Activated CD4-positive, alpha-beta T cell treated with anti-CD3 and anti-CD28 coated beads, Interleukin-2, amount 10 ng/mL, durations not matched to agents 7 days and 5 days (primary cell): ENCODE results near the gene CNOT6. TPM values are rescaled to one million over a fixed set of nuclear protein-coding genes. Genes with fewer than 3 reads are reported as not detected.
"Not testable (repeated sequence)": the region's sequence is repeated elsewhere in the genome, so short reads cannot be mapped to it uniquely, and the experiment has no call there.

Experiments used
- CTCF ChIA-PET: fragments of 350-600 bp; sonication (Branson Sonifier 250); formaldehyde crosslinking; loops from one replicate; lab custom pipeline; 2021; ENCODE audit warnings: antibody characterized with exemption; lab: Charles Lee
- POLR2A ChIA-PET: fragments of 350-600 bp; sonication (Branson Sonifier 250); formaldehyde crosslinking; loops from one replicate; lab custom pipeline; 2021; ENCODE audit warnings: antibody characterized with exemption; lab: Charles Lee
- DNase-seq: peaks from one replicate; pipeline ENCODE4 v3.0.0-alpha.2; 2020
- H3K27ac Mint-ChIP-seq: one replicate; pipeline ENCODE4 v1.8.0; 2021; ENCODE audit warnings: mild to moderate bottlenecking, moderate library complexity, mixed read lengths
- H3K27me3 Mint-ChIP-seq: one replicate; pipeline ENCODE4 v1.8.0; 2021; ENCODE audit warnings: mixed read lengths
- H3K36me3 Mint-ChIP-seq: one replicate; pipeline ENCODE4 v1.8.0; 2021; ENCODE audit warnings: low read depth, mixed read lengths
- H3K4me1 Mint-ChIP-seq: one replicate; pipeline ENCODE4 v1.8.0; 2021; ENCODE audit warnings: mixed read lengths
- H3K4me3 Mint-ChIP-seq: one replicate; pipeline ENCODE4 v1.8.0; 2021; ENCODE audit warnings: mild to moderate bottlenecking, moderate library complexity, mixed read lengths
- H3K9me3 Mint-ChIP-seq: one replicate; pipeline ENCODE4 v1.8.0; 2021; ENCODE audit warnings: mixed read lengths
- total RNA-seq, 2 experiments: library from RNA; stranded (reverse); gene quantifications; one replicate each; pipeline ENCODE4 v1.2.3, GENCODE V29; 2021

Gene CNOT6
- total RNA-seq, 2 experiments from 2014 or later, result 38.3 to 44.8 TPM

DNA sequence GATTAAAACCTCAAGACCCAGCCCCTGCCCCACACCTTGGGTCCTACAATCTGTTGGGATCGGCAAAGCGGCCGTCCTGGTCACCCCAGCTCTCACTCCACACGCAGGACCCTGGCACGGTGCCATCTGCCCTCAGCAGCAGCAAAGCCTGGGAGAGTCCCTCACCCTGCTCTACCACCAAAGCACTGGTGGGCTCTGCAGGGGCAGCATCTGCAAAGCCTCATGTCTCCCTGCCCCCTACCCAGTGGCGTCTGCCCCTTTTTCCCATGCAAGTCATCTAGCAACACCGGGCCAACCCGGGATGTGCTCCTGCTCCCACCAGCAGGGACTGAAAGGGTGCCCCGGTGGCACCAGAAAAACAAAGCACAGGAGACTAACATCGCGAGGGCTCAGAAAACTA is 19.6 kb upstream of the CNOT6 start:
- CTCF ChIA-PET, result interaction anchor here (1.7 kb wide), 1 partner anchor 118 kb away, joined by 5 read pairs; no protein-coding TSS in a partner anchor
- POLR2A ChIA-PET, result no interaction called here

GRCh38 chr5:180475969-180476524 is 18.1 kb upstream of the CNOT6 start:
- H3K36me3 Mint-ChIP-seq, CTCF ChIA-PET, H3K4me1 Mint-ChIP-seq, H3K27ac Mint-ChIP-seq, H3K9me3 Mint-ChIP-seq, H3K4me3 Mint-ChIP-seq, POLR2A ChIA-PET, H3K27me3 Mint-ChIP-seq, DNase-seq: not testable (repeated sequence)

More for the DNA sequence above, 19.6 kb upstream of the CNOT6 start:
- H3K9me3 Mint-ChIP-seq, result no peaks in the 10 kb centered on the region
- DNase-seq, result no peak
- H3K4me3 Mint-ChIP-seq, result no peak overlapping the region
- peaks cover 4% of the 10 kb centered on the region for H3K4me1 Mint-ChIP-seq
- no peak overlapping the region for H3K27ac Mint-ChIP-seq
- H3K27me3 Mint-ChIP-seq, result peaks cover 4% of the 10 kb centered on the region
- no peaks in the 10 kb centered on the region for H3K36me3 Mint-ChIP-seq

DNA sequence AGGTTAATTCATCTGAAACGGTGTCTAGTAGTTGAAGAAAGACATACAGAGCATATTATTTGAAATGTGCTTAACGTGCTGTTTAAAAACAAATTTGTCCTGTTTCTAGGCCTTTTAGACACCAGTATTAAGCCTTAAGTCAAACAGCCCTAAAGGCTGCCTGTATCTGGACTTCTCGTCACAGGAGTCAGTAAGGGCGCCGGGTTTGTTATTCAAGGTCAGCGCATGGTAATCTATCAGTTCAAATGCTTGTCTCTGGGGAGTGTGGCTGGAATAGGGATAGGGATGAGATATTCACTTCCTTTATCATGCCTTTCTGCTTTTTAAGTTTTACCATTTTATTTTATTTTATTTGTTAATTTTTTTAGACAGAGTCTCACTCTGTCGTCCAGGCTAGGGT is 9.4 kb upstream of the CNOT6 start:
- POLR2A ChIA-PET, result no interaction called here
- no peak for DNase-seq
- Mint-ChIP-seq H3K4me3 (no peak overlapping the region), H3K27me3 (no peaks in the 10 kb centered on the region), H3K9me3 (no peaks in the 10 kb centered on the region), H3K4me1 (no peaks in the 10 kb centered on the region), H3K27ac (no peak overlapping the region), H3K36me3 (no peaks in the 10 kb centered on the region)
- CTCF ChIA-PET, result no interaction called here

- H3K4me3 Mint-ChIP-seq, result no peak overlapping the region
- H3K4me1 Mint-ChIP-seq, result no peaks in the 10 kb centered on the region
- no peaks in the 10 kb centered on the region for H3K27me3 Mint-ChIP-seq
- H3K9me3 Mint-ChIP-seq, result no peaks in the 10 kb centered on the region
- no peaks in the 10 kb centered on the region for H3K36me3 Mint-ChIP-seq
- H3K27ac Mint-ChIP-seq, result no peak overlapping the region
- CTCF ChIA-PET, result no interaction called here
- DNase-seq, result no peak
- POLR2A ChIA-PET, result no interaction called here
Observed at GRCh38 chr5:180486636-180487149, 7.5 kb upstream of the CNOT6 start.

- Mint-ChIP-seq H3K9me3 (no peaks in the 10 kb centered on the region), H3K27ac (no peak overlapping the region), H3K4me3 (no peak overlapping the region), H3K27me3 (no peaks in the 10 kb centered on the region), H3K4me1 (peaks cover 3% of the 10 kb centered on the region), H3K36me3 (no peaks in the 10 kb centered on the region)
- DNase-seq, result no peak
- POLR2A ChIA-PET, result no interaction called here
- CTCF ChIA-PET, result interaction anchor here (0.6 kb wide), 1 partner anchor 26 kb away, joined by 3 read pairs; no protein-coding TSS in a partner anchor
Observed at GRCh38 chr5:180487556-180487955, 6.6 kb upstream of the CNOT6 start.

DNA sequence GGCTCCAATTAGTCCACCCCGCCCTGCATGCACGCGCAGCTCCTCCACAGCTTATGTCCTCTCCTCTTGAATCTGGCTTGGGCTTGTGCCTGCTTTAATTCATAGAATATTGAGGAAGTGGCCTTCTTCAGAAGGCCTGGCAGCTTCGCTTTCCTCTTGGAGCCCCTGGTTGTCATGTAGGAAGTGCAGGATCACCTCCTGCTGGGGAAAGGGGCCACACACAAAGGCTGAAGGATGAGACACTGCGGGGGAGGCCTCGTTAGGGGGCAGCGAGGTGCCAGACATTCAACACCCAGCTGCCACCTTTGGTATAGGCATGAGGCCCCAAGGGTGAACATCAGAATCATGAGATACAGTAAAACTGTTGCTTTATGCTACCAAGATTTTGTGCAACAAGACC is 2.7 kb upstream of the CNOT6 start:
- Mint-ChIP-seq H3K27me3 (no peaks in the 10 kb centered on the region), H3K27ac (no peak overlapping the region), H3K36me3 (peaks cover 11% of the 10 kb centered on the region), H3K4me1 (peaks cover 28% of the 10 kb centered on the region), H3K9me3 (peaks cover 4% of the 10 kb centered on the region), H3K4me3 (no peak overlapping the region)
- no peak for DNase-seq
- CTCF ChIA-PET, result interaction anchor here (1.3 to 1.6 kb wide), 2 partner anchors 14 to 21 kb away, joined by 3 to 5 read pairs; no protein-coding TSS in a partner anchor
- POLR2A ChIA-PET, result no interaction called here

GRCh38 chr5:180492226-180492903 is 1.8 kb upstream of the CNOT6 start:
- Mint-ChIP-seq H3K27ac (peak overlapping the region; percentile 77), H3K36me3 (peaks cover 11% of the 10 kb centered on the region), H3K4me1 (peaks cover 28% of the 10 kb centered on the region), H3K4me3 (no peak overlapping the region), H3K27me3 (no peaks in the 10 kb centered on the region), H3K9me3 (peaks cover 4% of the 10 kb centered on the region)
- ChIA-PET CTCF (interaction anchor here (1.3 to 1.6 kb wide), 2 partner anchors 13 to 22 kb away, joined by 3 to 5 read pairs; no protein-coding TSS in a partner anchor), POLR2A (no interaction called here)
- no peak for DNase-seq

- Mint-ChIP-seq H3K27me3 (no peaks in the 10 kb centered on the region), H3K4me3 (peak overlapping the region; percentile 87), H3K4me1 (peaks cover 40% of the 10 kb centered on the region), H3K9me3 (peaks cover 4% of the 10 kb centered on the region), H3K27ac (peak overlapping the region; percentile 95), H3K36me3 (peaks cover 12% of the 10 kb centered on the region)
- CTCF ChIA-PET, result no interaction called here
- POLR2A ChIA-PET, result no interaction called here
- peak; percentile 44 for DNase-seq
Observed at GRCh38 chr5:180494510-180495181, 467 bp downstream of the CNOT6 start.

DNA sequence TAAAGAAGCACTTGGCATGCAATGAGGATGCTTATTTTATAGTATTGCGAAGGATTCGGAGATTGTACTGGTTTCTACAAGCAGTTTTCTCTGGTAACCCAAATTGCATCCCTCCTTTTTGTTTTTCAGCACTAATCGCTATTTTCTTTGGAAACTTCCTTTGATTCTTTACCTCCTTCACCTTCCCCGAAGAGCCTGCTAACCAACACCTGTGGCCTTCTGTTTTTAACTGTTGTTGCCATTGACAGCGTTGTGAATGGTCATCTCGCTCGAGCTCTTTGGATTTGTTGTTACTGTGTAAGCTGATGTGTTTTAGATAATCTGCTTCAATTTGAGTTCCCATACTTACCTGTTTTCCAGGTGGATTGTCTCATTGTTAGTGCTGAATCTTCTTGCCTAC is 1.1 kb downstream of the CNOT6 start:
- peak overlapping the region; percentile 79 for H3K4me3 Mint-ChIP-seq
- H3K4me1 Mint-ChIP-seq, result peaks cover 44% of the 10 kb centered on the region
- POLR2A ChIA-PET, result no interaction called here

GRCh38 chr5:180495991-180496741 is 2.0 kb downstream of the CNOT6 start:
- H3K9me3 Mint-ChIP-seq, result peaks cover 4% of the 10 kb centered on the region
- ChIA-PET POLR2A (no interaction called here), CTCF (no interaction called here)
- H3K36me3 Mint-ChIP-seq, result peaks cover 13% of the 10 kb centered on the region
- no peaks in the 10 kb centered on the region for H3K27me3 Mint-ChIP-seq
- no peak for DNase-seq
- peak overlapping the region; percentile 53 for H3K4me3 Mint-ChIP-seq
- peaks cover 44% of the 10 kb centered on the region for H3K4me1 Mint-ChIP-seq
- no peak overlapping the region for H3K27ac Mint-ChIP-seq

More for the DNA sequence above, 1.1 kb downstream of the CNOT6 start:
- H3K9me3 Mint-ChIP-seq, result peaks cover 4% of the 10 kb centered on the region
- DNase-seq, result no peak
- CTCF ChIA-PET, result no interaction called here
- no peaks in the 10 kb centered on the region for H3K27me3 Mint-ChIP-seq
- peak overlapping the region; percentile 74 for H3K27ac Mint-ChIP-seq
- peaks cover 13% of the 10 kb centered on the region for H3K36me3 Mint-ChIP-seq

- H3K27me3 Mint-ChIP-seq, H3K4me3 Mint-ChIP-seq, H3K9me3 Mint-ChIP-seq, CTCF ChIA-PET, POLR2A ChIA-PET, DNase-seq, H3K27ac Mint-ChIP-seq: not testable (repeated sequence)
- peaks cover 44% of the 10 kb centered on the region for H3K4me1 Mint-ChIP-seq
- peaks cover 13% of the 10 kb centered on the region for H3K36me3 Mint-ChIP-seq
Observed at GRCh38 chr5:180496806-180497205, 2.6 kb downstream of the CNOT6 start.

DNA sequence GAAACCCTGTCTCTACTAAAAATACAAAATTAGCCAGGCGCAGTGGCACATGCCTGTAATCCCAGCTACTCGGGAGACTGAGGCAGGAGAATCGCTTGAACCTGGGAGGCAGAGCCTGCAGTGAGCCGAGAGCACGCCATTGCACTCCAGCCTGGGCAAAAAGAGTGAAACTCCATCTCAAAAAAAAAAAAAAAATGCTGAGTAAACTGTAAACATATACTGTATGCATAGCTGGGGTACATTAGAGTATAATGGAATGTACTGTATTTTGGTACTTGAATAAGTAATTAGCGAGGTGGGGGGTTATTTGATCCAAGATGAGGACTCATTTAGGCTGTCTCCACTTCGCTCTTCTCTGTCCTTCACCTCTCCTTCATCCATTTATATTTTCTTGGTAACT is 3.7 kb downstream of the CNOT6 start:
- CTCF ChIA-PET, result interaction anchor here (0.7 kb wide), 1 partner anchor 447 kb away, joined by 5 read pairs; no protein-coding TSS in a partner anchor
- H3K36me3 Mint-ChIP-seq, result peaks cover 13% of the 10 kb centered on the region
- H3K27ac Mint-ChIP-seq, H3K27me3 Mint-ChIP-seq, H3K9me3 Mint-ChIP-seq, DNase-seq, POLR2A ChIA-PET, H3K4me3 Mint-ChIP-seq: not testable (repeated sequence)
- H3K4me1 Mint-ChIP-seq, result peaks cover 38% of the 10 kb centered on the region
